Liver (tissue), 9 donors: ENCODE data around the gene ARRDC5. TPM values are rescaled to one million over a fixed set of nuclear protein-coding genes. Genes with fewer than 3 reads are reported as not detected.
A peak's percentile ranks its signal among the peaks of the same experiment; 100 is the strongest.

ENCODE experiments used
- DNase-seq: peaks from one replicate; pipeline ENCODE4 v3.0.0-alpha.2; 2017; ENCODE audit warnings: low spot score
- H3K27ac ChIP-seq, 2 donors: one replicate each; pipeline ENCODE4 v1.7.0; 2013; ENCODE audit warnings: inconsistent platforms in 2 of 2, low read length in 2 of 2, control low read depth in 1 of 2, low read depth in 1 of 2, mild to moderate bottlenecking in 1 of 2
- H3K27me3 ChIP-seq, 4 donors: one replicate each; pipeline versions ENCODE4 v1.6.1 to v1.7.0; 2013; ENCODE audit warnings: low read length in 3 of 4, inconsistent platforms in 1 of 4, mild to moderate bottlenecking in 1 of 4, moderate library complexity in 1 of 4; ENCODE audit not compliant: control insufficient read depth in 4 of 4, insufficient read depth in 4 of 4
- H3K36me3 ChIP-seq, 4 donors: one replicate each; pipeline versions ENCODE4 v1.6.1 to v1.7.0; 2013; ENCODE audit warnings: low read length in 3 of 4, mild to moderate bottlenecking in 3 of 4, low read depth in 1 of 4, moderate library complexity in 1 of 4; ENCODE audit not compliant: control insufficient read depth in 4 of 4, insufficient read depth in 3 of 4
- H3K4me1 ChIP-seq, 4 donors: one replicate each; pipeline versions ENCODE4 v1.6.1 to v1.7.0; 2013; ENCODE audit warnings: low read length in 3 of 4, mild to moderate bottlenecking in 3 of 4, moderate library complexity in 1 of 4; ENCODE audit not compliant: control insufficient read depth in 4 of 4, insufficient read depth in 4 of 4
- H3K4me3 ChIP-seq, 3 donors: one replicate each; pipeline versions ENCODE4 v1.6.1 to v1.7.0; 2013; ENCODE audit warnings: low read length in 3 of 3, control low read depth in 1 of 3, low read depth in 1 of 3, mild to moderate bottlenecking in 1 of 3
- H3K9ac ChIP-seq, 2 donors: one replicate each; pipeline ENCODE4 v1.7.0; 2013; ENCODE audit warnings: low read length in 2 of 2, mild to moderate bottlenecking in 2 of 2, moderate library complexity in 2 of 2, control low read depth in 1 of 2, low read depth in 1 of 2
- H3K9me3 ChIP-seq, 4 donors: one replicate each; pipeline versions ENCODE4 v1.6.1 to v1.7.0; 2013; ENCODE audit warnings: low read length in 3 of 4; ENCODE audit not compliant: control insufficient read depth in 4 of 4
- ATF3 ChIP-seq: IDR thresholded peaks from 2 replicates; pipeline ENCODE4 v1.6.1; 2016; ENCODE audit warnings: antibody characterized with exemption
- CTCF ChIP-seq: fragments of 150-350 bp; IDR thresholded peaks from 2 replicates; pipeline ENCODE4 v1.5.1; 2017; ENCODE audit warnings: improper control_type of control experiment, low read depth, low read length; ENCODE audit not compliant: missing input control
- EGR1 ChIP-seq, 2 donors: IDR thresholded peaks; 2 replicates each; pipeline ENCODE4 v1.6.1; 2016 to 2018; ENCODE audit warnings: antibody characterized with exemption in 2 of 2, low read depth in 2 of 2
- GABPA ChIP-seq, 2 donors: IDR thresholded peaks in 1 of 2; conservative IDR thresholded peaks in 1 of 2; 2 replicates each; pipeline ENCODE4 v1.6.1; 2016; ENCODE audit warnings: antibody characterized with exemption in 2 of 2, mild to moderate bottlenecking in 1 of 2, moderate library complexity in 1 of 2
- HNF4A ChIP-seq, 2 donors: conservative IDR thresholded peaks; 2 replicates each; pipeline ENCODE4 v1.6.1; 2016; ENCODE audit warnings: antibody characterized with exemption in 2 of 2, mild to moderate bottlenecking in 2 of 2
- HNF4G ChIP-seq: IDR thresholded peaks from 2 replicates; pipeline ENCODE4 v1.6.1; 2016; ENCODE audit warnings: antibody characterized with exemption
- MAX ChIP-seq: IDR thresholded peaks from 2 replicates; pipeline ENCODE4 v1.6.1; 2016; ENCODE audit warnings: antibody characterized with exemption
- NR2F2 ChIP-seq: IDR thresholded peaks from 2 replicates; pipeline ENCODE4 v1.6.1; 2016; ENCODE audit warnings: antibody characterized with exemption
- RAD21 ChIP-seq, 2 donors: IDR thresholded peaks; 2 replicates each; pipeline ENCODE4 v1.6.1; 2016; ENCODE audit warnings: antibody characterized with exemption in 2 of 2, mild to moderate bottlenecking in 2 of 2
- REST ChIP-seq: IDR thresholded peaks from 2 replicates; pipeline ENCODE4 v1.6.1; 2016; ENCODE audit warnings: antibody characterized with exemption, mild to moderate bottlenecking
- RXRA ChIP-seq, 2 donors: IDR thresholded peaks; 2 replicates each; pipeline ENCODE4 v1.6.1; 2017 to 2018; ENCODE audit warnings: antibody characterized with exemption in 2 of 2, mild to moderate bottlenecking in 1 of 2
- SP1 ChIP-seq: IDR thresholded peaks from 2 replicates; pipeline ENCODE4 v1.6.1; 2018; ENCODE audit warnings: antibody characterized with exemption, mild to moderate bottlenecking
- TAF1 ChIP-seq: conservative IDR thresholded peaks from 2 replicates; pipeline ENCODE4 v1.6.1; 2016; ENCODE audit warnings: antibody characterized with exemption, mild to moderate bottlenecking
- YY1 ChIP-seq: IDR thresholded peaks from 2 replicates; pipeline ENCODE4 v1.6.1; 2016; ENCODE audit warnings: antibody characterized with exemption, mild to moderate bottlenecking
- WGBS: extraction: QIAGEN DNeasy Blood & Tissue Kit; methylation state at CpG from one replicate; pipeline ENCODE4 v1.1.7; 2013; 5-methylcytosine and 5-hydroxymethylcytosine counted together
- polyA plus RNA-seq, 2 donors: library from polyadenylated mRNA; stranded (reverse) in 1 of 2; unstranded in 1 of 2; fragments of 200-250 nt in 1 of 2; fragments of >200 nt in 1 of 2; fragmentation: Nextera tagmentation in 1 of 2; extraction: Ambion mirVana in 1 of 2; gene quantifications; one replicate each; pipeline versions ENCODE4 v1.2.1 to v1.2.3, GENCODE V29; 2013 to 2015
- total RNA-seq, 2 donors: library from RNA; depleted of rRNA; stranded (reverse); fragments of >200 nt; gene quantifications; one replicate each; pipeline ENCODE4 v1.2.3, GENCODE V29; 2014
- donor health status: healthy.
- donor health status: healthy.
- donor health status: healthy.
- donor health status: healthy.
- donor health status: healthy.

Gene ARRDC5
- total and polyA plus RNA-seq, 4 donors = 0.05 to 0.25 TPM; not detected in 2

GRCh38 chr19:4868286-4868834 is 34.3 kb downstream of the ARRDC5 start (continued):
- TF ChIP-seq GABPA (IDR thresholded peaks at IDR 0.05 in 1 of 2, conservative IDR thresholded peaks at IDR 0.05 in 1 of 2) = no peak
- TF ChIP-seq EGR1 (IDR thresholded peaks at IDR 0.05; ENCODE audit: low read depth in 2 of 2) = no peak
- no peak for TF ChIP-seq RXRA (IDR thresholded peaks at IDR 0.05)

GRCh38 chr19:4867534-4868285 is 35.0 kb downstream of the ARRDC5 start, which contains the start of gene PLIN3:
TSS of gene PLIN3 (minus strand) at chr19:4867667. CDS start at chr19:4861394, 6,273 bp downstream.
- TF ChIP-seq HNF4A (conservative IDR thresholded peaks at IDR 0.05) (peak in 1 of 2 donors; percentile 10), GABPA (IDR thresholded peaks at IDR 0.05 in 1 of 2, conservative IDR thresholded peaks at IDR 0.05 in 1 of 2) (peak in 1 of 2 donors; percentile 43), REST (no peak), MAX (no peak), SP1 (peak; percentile 84), RXRA (IDR thresholded peaks at IDR 0.05) (no peak), EGR1 (IDR thresholded peaks at IDR 0.05; ENCODE audit: low read depth in 2 of 2) (peak; percentile 66 to 86), YY1 (peak; percentile 41)
- H3K4me1 ChIP-seq = peaks cover 0 to 14% (median 5%) of the 10 kb centered on the region in 4 donors
- no peaks in the 10 kb centered on the region for H3K27me3 ChIP-seq
- H3K9ac ChIP-seq = peak within 1 kb of the TSS; percentile 75 to 92
- peak; percentile 97 for DNase-seq
- peak within 1 kb of the TSS; percentile 77 to 86 (median 82) for H3K4me3 ChIP-seq
- peak within 1 kb of the TSS; percentile 82 to 85 for H3K27ac ChIP-seq
- H3K9me3 ChIP-seq = no peaks in the 10 kb centered on the region
- H3K36me3 ChIP-seq = peaks cover 0 to 2% (median under 1%) of the 10 kb centered on the region in 4 donors
- 8% methylated on average over 46 of the region's 46 CpGs for WGBS

GRCh38 chr19:4866595-4867424 is 35.9 kb downstream of the ARRDC5 start:
- Histone ChIP-seq H3K9me3 (no peaks in the 10 kb centered on the region), H3K36me3 (peaks cover 0 to 2% (median 2%) of the 10 kb centered on the region in 4 donors), H3K27me3 (no peaks in the 10 kb centered on the region), H3K4me3 (peak overlapping the region; percentile 77 to 86 (median 82)), H3K9ac (peak overlapping the region; percentile 75 to 92), H3K27ac (peak overlapping the region; percentile 82 to 85), H3K4me1 (peaks cover 0 to 14% (median 5%) of the 10 kb centered on the region in 4 donors)
- TF ChIP-seq SP1 (peak; percentile 26), HNF4A (conservative IDR thresholded peaks at IDR 0.05) (peak in 1 of 2 donors; percentile 25), CTCF (no peak), RAD21 (IDR thresholded peaks at IDR 0.05) (peak in 1 of 2 donors; percentile 10), ATF3 (no peak), HNF4G (no peak), TAF1 (no peak), RXRA (IDR thresholded peaks at IDR 0.05) (peak; percentile 60 to 87), NR2F2 (peak; percentile 12), YY1 (no peak), REST (no peak)
- 5% methylated on average over 22 of the region's 22 CpGs for WGBS
- DNase-seq = peak; percentile 54
